MM.1S (cell line): ENCODE results near the gene LRRC32.

Experiments used
- DNase-seq: peaks from one replicate; pipeline ENCODE4 v3.0.0-alpha.2; 2015
- H2AFZ ChIP-seq: fragments of 300-600 bp; sonication (generic); 2 replicates; pipeline ENCODE4 v1.6.0; 2016; ENCODE audit warnings: antibody characterized with exemption, low read length
- H3F3A ChIP-seq: fragments of 300-600 bp; sonication (generic); 2 replicates; pipeline ENCODE4 v1.6.1; 2016; ENCODE audit warnings: mild to moderate bottlenecking, antibody characterized with exemption, low read length, moderate library complexity, mixed read lengths; ENCODE audit not compliant: insufficient read depth
- H3K27ac ChIP-seq: fragments of 300-600 bp; sonication (generic); 2 replicates; pipeline ENCODE4 v1.5.1; 2016; ENCODE audit warnings: mild to moderate bottlenecking, low read length
- H3K27me3 ChIP-seq: fragments of 300-600 bp; sonication (generic); replicated peaks from 2 replicates; pipeline ENCODE4 v1.6.0; 2016; ENCODE audit warnings: low read length; ENCODE audit not compliant: insufficient read depth
- H3K36me3 ChIP-seq: fragments of 300-600 bp; sonication (generic); replicated peaks from 2 replicates; pipeline ENCODE4 v1.6.1; 2016; ENCODE audit warnings: mild to moderate bottlenecking, low read length, mixed read lengths; ENCODE audit not compliant: insufficient read depth
- H3K4me1 ChIP-seq: fragments of 300-600 bp; sonication (generic); 2 replicates; pipeline ENCODE4 v1.6.1; 2016; ENCODE audit warnings: low read length, mixed read lengths
- H3K4me2 ChIP-seq: fragments of 300-600 bp; sonication (generic); 2 replicates; pipeline ENCODE4 v1.6.0; 2016; ENCODE audit warnings: low read depth, low read length
- H3K4me3 ChIP-seq: fragments of 300-600 bp; sonication (generic); 2 replicates; pipeline ENCODE4 v1.5.1; 2016; ENCODE audit warnings: low read length, mixed read lengths
- H3K79me2 ChIP-seq: fragments of 300-600 bp; sonication (generic); 2 replicates; pipeline ENCODE4 v1.6.1; 2016; ENCODE audit warnings: mixed run types, low read length, mixed read lengths
- H3K9ac ChIP-seq: fragments of 300-600 bp; sonication (generic); 2 replicates; pipeline ENCODE4 v1.6.1; 2016; ENCODE audit warnings: low read length, mixed read lengths
- H3K9me2 ChIP-seq: fragments of 300-600 bp; sonication (generic); replicated peaks from 2 replicates; pipeline ENCODE4 v1.6.1; 2016; ENCODE audit warnings: mild to moderate bottlenecking, low read length, mixed read lengths; ENCODE audit not compliant: insufficient read depth
- H3K9me3 ChIP-seq: fragments of 300-600 bp; sonication (generic); replicated peaks from 2 replicates; pipeline ENCODE4 v1.6.1; 2016; ENCODE audit warnings: mild to moderate bottlenecking, low read length, mixed read lengths; ENCODE audit not compliant: insufficient read depth
- H4K20me1 ChIP-seq: fragments of 300-600 bp; sonication (generic); 2 replicates; pipeline ENCODE4 v1.6.1; 2016; ENCODE audit warnings: mild to moderate bottlenecking, low read length, moderate library complexity, mixed read lengths; ENCODE audit not compliant: insufficient read depth
- CTCF ChIP-seq: fragments of 300-600 bp; sonication (generic); IDR thresholded peaks from 2 replicates; pipeline ENCODE4 v1.5.1; 2016; ENCODE audit warnings: antibody characterized with exemption, low read length, mixed read lengths
- EZH2 ChIP-seq: fragments of 300-600 bp; sonication (generic); optimal IDR thresholded peaks from 2 replicates; pipeline ENCODE3; 2017; ENCODE audit warnings: low read depth, mild to moderate bottlenecking, antibody characterized with exemption, low read length, mixed read lengths
- EZH2phosphoT487 ChIP-seq: fragments of 300-600 bp; sonication (generic); IDR thresholded peaks from 2 replicates; pipeline ENCODE4 v1.6.1; 2018; ENCODE audit warnings: antibody characterized with exemption, low read length

LRRC32 gene

GRCh38 chr11:76653012-76653673 lies 17.4 kb downstream of the LRRC32 start:
- H3K27ac ChIP-seq, result no peak overlapping the region
- no peaks in the 10 kb centered on the region for H3K4me1 ChIP-seq
- no peaks in the 10 kb centered on the region for H3K9me2 ChIP-seq
- no peak for DNase-seq
- no peaks in the 10 kb centered on the region for H3K79me2 ChIP-seq
- H3K27me3 ChIP-seq, result no peaks in the 10 kb centered on the region
- no peaks in the 10 kb centered on the region for H4K20me1 ChIP-seq
- H3K4me2 ChIP-seq, result no peak overlapping the region
- H3K9ac ChIP-seq, result no peak overlapping the region
- H3K4me3 ChIP-seq, result no peak overlapping the region
- no peak overlapping the region for H2AFZ ChIP-seq
- no peak for TF ChIP-seq EZH2
- no peak for TF ChIP-seq EZH2phosphoT487
- TF ChIP-seq CTCF, result no peak
- H3F3A ChIP-seq, result no peaks in the 10 kb centered on the region
- no peaks in the 10 kb centered on the region for H3K9me3 ChIP-seq
- H3K36me3 ChIP-seq, result no peaks in the 10 kb centered on the region

GRCh38 chr11:76649851-76650372 lies 20.6 kb downstream of the LRRC32 start:
- Histone ChIP-seq H3K4me2 (no peak overlapping the region), H3K4me1 (no peaks in the 10 kb centered on the region), H2AFZ (no peak overlapping the region), H3K27ac (no peak overlapping the region), H3K79me2 (no peaks in the 10 kb centered on the region), H3F3A (no peaks in the 10 kb centered on the region), H3K36me3 (no peaks in the 10 kb centered on the region), H3K9me2 (no peaks in the 10 kb centered on the region), H3K4me3 (no peak overlapping the region), H4K20me1 (no peaks in the 10 kb centered on the region), H3K9ac (no peak overlapping the region), H3K9me3 (no peaks in the 10 kb centered on the region), H3K27me3 (no peaks in the 10 kb centered on the region)
- TF ChIP-seq EZH2phosphoT487 (no peak), EZH2 (no peak), CTCF (no peak)
- DNase-seq, result no peak

- H3K9me2 ChIP-seq, result no peaks in the 10 kb centered on the region
- H3K4me2 ChIP-seq, result no peak overlapping the region
- no peaks in the 10 kb centered on the region for H4K20me1 ChIP-seq
- no peak for TF ChIP-seq CTCF
- no peak for TF ChIP-seq EZH2phosphoT487
- TF ChIP-seq EZH2, result no peak
- no peaks in the 10 kb centered on the region for H3K4me1 ChIP-seq
- H3F3A ChIP-seq, result no peaks in the 10 kb centered on the region
- no peaks in the 10 kb centered on the region for H3K36me3 ChIP-seq
- H3K9me3 ChIP-seq, result no peaks in the 10 kb centered on the region
- H3K9ac ChIP-seq, result no peak overlapping the region
- no peak for DNase-seq
- no peak overlapping the region for H2AFZ ChIP-seq
- no peak overlapping the region for H3K27ac ChIP-seq
- H3K27me3 ChIP-seq, result no peaks in the 10 kb centered on the region
- H3K79me2 ChIP-seq, result no peaks in the 10 kb centered on the region
- no peak overlapping the region for H3K4me3 ChIP-seq
Measured at GRCh38 chr11:76649011-76649410, 21.5 kb downstream of the LRRC32 start.
